NCI-H510A (cell line): ENCODE measurements around the gene MAP3K5.

ENCODE experiments used
- DNase-seq: peaks from one replicate; lab custom pipeline; 2025; lab: John Stamatoyannopoulos, UW

MAP3K5 gene

GRCh38 chr6:136511926-136512325, 280.4 kb downstream of the MAP3K5 start:
- DNase-seq: no peak

DNA sequence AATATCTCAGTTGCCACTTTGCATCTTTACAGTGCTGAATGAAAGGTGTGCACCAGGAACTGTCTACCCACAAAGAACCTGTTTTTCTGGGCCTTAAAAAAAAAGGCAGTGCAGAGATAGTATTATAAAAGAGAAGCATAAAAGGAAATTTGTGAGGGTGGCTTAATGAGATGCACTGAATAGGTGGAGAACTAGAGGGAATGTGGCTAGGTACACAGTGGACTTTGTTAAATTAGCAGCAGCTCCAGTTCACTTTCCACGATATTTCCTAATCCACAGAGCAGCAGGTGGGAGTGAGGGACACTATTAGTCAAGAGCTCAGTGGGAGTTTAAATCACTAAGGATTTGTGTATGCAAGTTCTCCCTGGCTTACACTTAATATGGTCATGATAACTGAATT, 280.9 kb downstream of the MAP3K5 start:
- DNase-seq: no peak

DNA sequence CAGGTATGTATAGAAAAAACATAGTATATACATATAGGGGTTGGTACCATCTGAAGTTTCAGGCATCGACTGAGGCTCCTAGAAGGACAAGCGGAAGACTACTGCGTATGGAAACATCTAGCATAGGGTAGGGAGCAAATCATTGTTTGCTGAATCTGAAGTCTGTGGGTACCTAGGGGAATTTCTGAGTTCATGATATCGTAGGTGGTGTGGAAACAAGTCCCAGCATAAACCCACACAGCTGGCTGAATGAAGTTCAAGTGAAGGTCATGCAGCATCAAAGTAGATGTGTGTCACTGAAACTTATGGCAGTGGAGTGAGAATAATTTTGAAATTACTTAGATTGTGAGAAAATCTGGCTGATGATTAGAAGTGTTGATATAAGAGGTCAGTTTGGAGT, 281.5 kb downstream of the MAP3K5 start:
- DNase-seq: no peak

DNA sequence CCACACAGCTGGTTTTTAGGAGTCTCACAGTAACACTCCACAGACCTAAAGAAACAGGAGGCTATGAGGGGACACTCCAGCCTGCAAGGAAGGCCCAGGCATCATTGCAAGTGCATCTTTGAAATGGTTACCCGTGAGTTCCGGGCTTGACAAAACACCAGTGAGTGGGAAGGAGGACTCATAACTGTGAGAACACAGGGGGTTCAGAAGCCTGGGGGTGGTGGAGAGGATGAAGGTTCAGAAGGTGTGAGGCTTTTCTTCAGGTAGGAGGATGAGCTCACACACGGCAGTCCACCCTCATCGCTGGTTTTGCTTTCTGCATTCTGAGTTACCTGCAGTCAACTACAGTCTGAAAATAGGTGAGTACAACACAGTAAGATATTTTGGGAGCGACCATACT, 282.0 kb downstream of the MAP3K5 start:
- no peak for DNase-seq

- no peak for DNase-seq
Observed at GRCh38 chr6:136508725-136509392, 283.4 kb downstream of the MAP3K5 start.
